ENCODE results near the gene RCAN2.
"Not testable (repeated sequence)": the region's sequence is repeated elsewhere in the genome, so short reads cannot be mapped to it uniquely, and the experiment has no call there.

RCAN2 gene

DNA sequence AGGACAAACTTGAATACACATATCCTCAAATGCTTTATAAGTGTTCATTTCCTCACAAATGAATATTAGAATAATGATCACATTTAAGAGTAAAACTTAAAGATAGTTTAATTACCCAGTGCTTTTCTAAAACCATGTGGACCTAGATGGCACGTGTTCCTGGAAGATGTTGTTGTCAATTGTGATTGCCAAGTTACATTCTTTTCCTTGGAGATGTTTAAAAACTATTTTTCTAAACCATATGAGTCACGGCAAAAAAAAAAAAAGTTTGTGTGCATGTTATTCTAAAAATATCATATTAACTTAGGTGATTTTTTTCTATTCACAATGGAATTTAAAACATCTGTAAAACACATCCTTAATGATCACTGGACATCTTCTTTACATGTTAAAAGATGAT lies 51.1 kb downstream of the RCAN2 start:
- DNase-seq, result no peak

DNA sequence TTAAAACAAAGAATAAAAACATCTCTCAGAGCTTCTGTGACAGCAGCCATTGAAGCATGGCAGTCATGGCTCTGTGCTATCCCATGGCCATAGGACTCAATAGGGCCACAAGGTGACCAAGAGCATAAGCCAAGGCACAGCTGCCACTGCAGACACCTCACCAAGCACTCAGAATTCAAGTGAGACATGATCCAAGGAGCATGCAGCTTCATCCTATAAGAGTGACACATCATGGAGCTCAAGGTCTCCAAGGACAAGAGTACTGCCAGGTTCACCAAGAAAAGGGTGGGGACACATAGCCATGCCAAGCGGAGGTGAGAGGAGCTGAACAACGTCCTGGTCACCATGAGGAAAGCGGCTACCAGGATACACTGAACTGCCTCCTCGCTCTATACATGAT lies 53.0 kb downstream of the RCAN2 start:
- no peak for DNase-seq

DNA sequence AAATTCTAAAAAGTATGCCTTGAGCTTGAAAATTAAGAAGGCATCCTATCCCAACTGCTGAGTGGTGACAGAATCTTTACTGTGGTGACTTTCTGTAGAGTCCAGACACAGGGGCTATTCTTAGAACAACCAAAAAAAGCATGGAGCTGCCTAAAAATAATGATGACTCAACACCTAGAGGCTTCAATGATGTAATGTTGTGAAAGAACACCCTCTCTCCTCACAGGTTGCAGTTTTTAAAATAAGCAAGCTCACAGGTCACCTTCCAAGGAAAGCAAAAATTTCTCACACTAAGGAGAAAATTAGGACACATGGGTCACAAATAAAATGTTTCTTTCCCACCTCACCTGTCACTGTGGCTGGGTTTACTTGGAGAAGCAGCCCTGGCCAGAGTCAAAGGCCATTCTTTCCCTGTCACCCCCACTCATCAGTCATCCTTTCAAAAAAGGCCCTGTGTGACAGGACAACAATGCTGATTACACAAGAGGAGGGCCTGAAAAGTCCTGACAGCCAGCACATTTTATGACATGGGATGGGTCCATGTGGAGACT lies 53.5 kb downstream of the RCAN2 start:
- no peak for DNase-seq

DNA sequence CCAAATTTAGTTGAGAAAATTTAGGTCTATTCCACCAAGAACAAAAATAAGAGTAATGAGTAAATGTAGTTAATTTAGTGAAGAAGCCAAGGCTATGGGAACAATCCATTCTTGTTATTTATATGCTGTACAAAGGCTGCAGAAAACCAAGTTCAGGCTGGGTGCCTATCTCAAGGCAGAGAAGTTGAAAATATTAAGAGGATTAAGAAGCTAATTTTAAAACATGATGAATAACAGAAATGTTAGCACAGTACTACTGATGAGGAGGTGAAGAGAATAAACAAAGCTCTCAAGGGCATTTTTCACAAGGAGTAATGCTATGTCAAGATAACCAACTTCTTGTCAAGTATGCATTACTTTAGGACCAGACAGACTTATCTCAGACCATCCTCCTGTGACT lies 68.6 kb downstream of the RCAN2 start:
- no peak for DNase-seq

DNA sequence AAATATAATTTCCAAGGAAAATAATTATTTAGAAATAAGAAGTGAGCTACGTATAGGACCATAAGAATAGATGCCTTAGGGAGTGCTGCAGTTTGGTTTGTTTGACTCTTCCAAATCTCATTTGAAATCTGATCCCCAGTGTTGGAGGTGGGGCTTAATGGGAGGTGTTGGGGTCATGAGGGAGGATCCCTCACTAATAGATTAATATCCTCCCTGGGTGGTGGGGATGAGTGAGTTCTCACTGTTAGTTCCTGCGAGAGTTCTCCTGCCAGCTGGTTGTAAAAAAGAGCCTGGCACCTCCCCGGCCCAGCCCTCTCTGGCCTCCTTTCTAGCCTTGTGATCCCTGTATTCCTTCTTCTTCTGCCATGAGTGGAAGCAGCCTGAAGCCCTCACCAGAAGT lies 69.3 kb downstream of the RCAN2 start:
- DNase-seq, result no peak

DNA sequence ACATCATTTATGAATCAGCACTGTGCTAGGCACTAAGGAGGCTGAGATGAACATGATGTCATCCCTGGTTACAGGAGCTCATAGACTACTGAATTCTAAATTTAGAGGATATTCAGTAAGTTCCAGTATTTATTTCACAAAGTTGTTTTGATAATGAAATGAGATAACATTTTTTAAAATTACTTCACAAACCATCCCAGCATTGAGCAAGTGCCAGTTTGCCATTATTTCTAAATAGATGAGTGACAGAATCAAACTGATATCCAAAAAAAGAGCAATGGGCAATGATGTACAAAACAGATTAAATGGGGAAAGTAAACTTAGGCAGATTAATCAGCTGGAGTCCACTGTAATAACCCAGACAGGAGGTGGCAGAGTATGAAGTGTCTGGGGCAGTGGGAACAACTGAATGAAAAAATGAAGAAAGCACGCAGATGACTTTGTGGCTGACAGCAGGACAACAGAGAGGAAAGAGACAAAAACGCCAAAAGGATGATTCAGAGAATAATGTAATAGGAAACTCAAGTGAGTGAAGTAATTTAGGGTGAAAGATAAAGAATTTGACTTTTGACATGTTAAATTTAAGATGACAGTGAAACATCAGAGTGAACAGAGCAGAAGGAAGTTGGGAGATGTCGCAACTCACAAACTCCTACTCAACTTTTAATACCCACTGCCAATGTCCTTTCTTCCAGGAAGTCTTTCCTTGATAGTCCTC lies 70.2 kb downstream of the RCAN2 start:
- DNase-seq, result peak; percentile 40 to 53

DNA sequence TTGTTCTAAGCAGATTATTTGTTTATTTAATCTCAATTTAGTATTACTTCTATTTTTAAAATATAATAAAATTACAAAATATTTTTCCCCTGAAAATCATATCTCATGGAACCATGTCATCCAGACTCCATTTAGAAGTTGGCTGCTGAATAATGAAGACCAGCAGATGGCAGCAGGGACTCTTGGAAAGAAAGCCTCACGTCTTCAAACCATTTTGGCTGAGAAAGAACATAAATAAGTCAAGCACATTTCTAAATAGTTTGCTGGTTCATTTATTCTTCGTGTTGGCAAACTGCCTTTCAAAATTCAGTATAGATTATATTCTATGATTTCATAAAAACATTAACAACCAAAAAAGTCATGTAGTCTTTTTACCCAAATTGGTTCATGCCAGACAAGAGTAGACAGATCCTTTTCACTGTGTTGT lies 71.7 kb downstream of the RCAN2 start:
- peak; percentile 75 to 77 for DNase-seq

DNA sequence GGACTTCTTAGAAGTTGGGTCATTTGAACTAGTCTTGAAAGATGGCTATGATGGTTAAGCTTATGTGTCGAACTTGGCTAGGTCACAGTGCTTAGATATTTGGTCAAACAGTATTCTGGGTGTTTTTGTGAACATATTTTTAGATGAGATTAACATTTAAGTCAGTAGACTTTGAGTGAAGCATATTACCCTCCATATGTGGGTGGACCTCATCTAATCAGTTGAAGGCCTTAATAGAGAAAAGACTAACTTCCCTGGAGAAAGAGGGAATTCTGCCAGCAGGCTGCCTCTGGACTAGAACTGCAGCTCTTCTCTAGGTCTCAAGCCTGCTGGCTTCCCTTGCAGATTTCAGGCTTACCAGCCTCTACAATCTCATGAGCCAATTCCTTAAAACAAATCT lies 76.9 kb downstream of the RCAN2 start:
- DNase-seq, result no peak

DNA sequence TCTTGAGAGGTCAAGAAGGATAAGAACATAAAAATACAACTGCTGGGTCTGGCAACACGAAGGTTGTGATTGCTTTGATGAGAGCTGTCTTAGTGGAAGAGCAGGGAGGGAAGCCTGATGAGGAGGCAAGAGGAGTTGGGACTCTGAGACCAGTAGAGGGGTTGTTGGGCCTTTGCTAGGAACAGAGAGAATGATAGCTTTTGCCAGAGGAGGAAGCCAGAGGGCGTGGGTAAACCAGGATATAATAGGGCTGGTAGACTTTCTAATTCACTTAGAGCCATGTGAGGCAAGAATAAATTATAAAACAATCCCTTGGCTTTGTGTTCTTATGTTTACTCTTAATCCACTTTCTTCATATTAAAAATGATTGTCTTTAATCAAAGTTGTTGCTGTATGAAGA lies 78.6 kb downstream of the RCAN2 start:
- DNase-seq, result peak in 1 of 2 donors; percentile 8

DNA sequence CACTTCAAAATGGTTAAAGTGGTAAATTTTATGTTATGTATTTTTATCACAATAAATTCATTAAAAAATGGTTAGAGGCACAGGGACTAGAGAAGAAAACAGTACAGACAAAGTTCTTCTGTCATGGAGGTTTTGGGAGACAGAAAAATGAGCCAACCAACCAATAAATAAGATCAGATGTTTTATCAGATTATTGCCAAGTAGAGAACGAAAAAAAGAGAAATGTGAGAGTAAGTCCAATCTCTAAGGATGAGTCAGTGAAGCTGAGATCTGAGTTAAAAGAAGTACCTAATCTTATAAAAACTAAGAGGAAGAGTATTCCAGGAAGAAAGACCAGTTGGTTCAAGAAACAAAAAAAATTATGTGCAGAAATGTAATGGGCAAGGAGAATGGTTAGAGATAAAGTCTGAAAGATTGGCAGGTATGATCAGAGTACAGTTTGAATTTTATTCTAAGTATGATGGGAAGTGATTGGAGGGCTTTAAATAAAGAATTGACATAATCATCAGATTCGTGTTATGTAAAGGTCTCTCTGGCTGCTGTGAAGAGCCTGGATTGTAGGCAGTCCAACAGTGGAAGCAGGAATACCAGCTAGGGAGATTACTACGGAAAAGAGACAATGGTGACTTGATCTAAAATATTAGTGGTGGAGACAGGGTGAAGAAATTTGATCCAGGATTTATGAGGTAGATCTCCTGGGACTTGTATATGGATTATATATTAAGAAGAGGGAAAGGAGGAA lies 79.6 kb downstream of the RCAN2 start:
- DNase-seq, result no peak

DNA sequence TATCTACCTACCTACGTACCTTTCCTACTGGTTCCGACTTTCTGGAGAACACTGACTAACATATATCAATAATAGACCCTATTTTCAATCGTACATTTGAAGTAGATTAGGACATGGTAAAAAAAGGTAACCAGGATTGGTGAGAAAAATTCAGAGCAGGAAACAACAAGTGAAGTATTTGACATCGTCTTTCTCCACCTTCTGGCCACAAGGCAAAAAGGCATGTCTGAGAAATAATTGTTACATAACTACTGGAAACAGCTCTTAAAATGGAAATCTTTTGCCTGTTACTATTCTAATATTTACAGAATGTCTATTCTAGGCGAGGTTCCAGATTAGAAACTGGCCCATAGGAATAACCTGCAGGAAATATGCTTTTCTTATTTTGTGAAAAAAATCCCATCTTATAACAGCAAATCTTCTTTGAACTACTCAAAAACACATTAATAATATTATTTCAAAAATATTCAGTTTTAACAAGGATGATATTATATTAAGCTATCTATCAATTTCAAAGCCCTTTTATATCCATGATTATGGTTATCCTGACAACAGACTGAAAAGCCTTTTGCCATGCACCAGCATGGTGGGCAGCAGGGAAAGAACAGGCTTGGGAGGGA lies 80.8 kb downstream of the RCAN2 start:
- DNase-seq, result peak; percentile 19 to 63

DNA sequence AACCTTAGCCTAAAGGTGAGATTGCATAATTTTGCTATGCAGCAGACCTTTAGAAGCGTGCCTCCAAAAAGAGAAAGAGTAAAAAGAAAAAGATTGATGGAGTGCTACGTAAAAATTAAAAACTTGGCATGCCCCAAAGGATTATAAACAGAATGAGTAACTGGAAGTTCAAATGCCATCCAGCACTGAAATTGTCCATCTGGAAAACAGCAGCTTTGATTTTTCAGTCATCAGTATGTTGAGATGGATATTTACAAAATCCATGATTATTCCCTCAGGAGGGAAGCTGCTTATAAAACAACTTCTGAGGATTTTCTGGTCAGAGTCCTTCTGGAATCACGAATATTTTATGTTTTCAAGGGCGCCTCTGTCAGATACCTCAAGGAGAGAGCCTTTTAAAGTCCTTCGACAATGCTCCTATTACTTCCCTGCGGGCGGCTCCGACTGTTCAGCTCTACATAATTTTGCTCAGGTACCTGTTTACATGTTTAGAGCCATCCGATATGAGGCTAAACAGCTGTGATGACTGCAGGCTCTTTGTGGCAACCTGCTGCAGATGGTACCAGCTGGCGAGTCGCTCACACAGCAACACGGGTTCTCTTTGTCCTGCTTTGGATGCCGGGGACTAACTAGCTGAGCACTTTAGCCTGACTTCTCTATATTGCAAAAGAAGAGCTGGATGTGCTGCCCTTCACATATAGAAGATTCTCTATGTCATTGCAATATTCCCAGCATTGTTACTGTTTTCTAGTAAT lies 83.3 kb downstream of the RCAN2 start:
- no peak for DNase-seq

DNA sequence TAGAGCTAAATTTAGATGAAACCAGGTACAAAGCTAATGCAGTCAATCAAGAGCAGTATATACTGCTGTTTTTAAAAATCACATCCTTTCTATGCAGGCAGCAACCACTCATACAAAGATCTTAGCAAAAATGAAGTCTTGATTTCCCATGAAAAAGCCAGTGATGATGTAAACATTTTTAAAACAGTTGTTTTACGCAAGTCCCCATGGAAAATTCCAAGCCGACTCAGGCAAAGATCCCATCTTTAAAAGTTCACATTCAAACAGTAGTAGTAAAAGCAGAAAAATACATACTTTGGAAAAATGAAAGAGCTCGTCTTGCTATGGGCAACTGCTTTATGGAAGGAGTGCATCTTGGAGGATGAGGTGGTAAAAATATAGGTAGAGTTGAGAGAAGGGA lies 84.0 kb downstream of the RCAN2 start:
- DNase-seq, result no peak

DNA sequence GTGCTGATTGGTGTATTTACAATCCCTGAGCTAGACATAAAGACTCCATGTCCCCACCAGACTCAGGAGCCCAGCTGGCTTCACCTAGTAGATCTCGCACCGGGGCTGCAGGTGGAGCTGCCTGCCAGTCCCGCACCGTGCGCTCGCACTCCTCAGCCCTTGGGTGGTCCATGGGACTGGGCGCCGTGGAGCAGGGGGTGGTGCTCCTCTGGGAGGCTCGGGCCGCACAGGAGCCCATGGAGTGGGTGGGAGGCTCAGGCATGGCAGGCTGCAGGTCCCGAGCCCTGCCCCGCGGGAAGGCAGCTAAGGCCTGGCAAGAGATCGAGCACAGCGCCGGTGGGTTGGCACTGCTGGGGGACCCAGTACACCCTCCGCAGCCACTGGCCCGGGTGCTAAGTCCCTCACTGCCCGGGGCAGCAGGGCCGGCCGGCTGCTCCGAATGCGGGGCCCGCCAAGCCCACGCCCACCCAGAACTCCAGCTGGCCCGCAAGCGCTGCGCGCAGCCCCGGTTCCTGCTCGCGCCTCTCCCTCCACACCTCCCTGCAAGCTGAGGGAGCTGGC lies 85.5 kb downstream of the RCAN2 start:
- DNase-seq, result not testable (repeated sequence)

DNA sequence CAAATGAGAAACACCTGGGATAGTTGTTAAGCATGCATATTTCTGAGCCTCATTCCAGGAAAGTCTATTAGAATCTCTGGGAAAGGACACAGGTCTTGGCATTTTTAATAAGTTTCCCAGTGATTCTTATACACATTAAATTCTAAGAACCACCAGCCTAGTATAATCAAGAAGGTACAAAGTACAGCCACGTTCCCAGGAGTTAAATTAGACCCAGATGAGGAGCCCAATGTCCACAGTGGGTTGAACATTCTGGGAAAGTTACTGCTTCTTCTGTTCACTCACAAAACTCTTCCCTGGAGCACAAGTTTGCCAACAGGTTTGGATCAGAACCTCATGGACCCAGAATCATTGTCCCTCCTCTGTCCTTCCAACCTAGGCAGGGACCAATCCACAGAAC lies 90.4 kb downstream of the RCAN2 start:
- no peak for DNase-seq

DNA sequence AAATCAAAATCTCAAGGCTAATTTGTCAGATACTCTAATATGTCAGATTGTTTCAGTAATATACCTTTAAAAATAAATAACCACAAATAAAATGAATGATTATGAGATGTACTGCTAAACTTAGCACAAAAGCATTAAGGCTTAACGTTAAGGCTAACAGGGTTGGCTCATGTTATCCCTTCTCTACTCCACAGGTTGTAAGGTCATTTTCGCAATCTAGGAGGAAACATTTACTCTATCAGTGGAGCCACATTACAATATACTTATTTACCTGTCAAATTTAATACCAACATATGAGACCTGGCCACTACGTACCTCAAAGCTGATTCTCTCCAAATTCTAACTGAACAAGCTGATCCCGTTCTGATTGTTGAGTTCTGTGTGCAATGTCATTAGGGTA lies 95.7 kb downstream of the RCAN2 start:
- no peak for DNase-seq

DNA sequence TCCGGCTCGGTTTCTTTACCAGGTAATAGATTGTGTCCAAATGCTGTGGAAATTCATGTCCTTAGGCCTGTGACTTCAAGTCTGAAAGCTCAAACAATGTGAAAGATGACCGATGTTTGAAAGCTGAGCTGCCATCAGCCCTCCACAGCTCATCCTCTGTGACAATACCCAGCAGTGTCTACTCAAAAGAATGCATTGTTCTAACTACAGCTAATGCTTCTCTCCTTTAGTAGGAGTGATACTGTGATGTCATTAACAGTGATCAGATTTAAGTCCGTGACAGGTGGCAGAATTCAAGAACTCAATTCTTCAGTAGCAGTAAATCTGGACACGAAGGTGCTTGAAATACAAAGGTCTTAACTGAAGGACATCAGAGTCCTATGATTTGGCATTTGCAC lies 97.3 kb downstream of the RCAN2 start:
- no peak for DNase-seq

DNA sequence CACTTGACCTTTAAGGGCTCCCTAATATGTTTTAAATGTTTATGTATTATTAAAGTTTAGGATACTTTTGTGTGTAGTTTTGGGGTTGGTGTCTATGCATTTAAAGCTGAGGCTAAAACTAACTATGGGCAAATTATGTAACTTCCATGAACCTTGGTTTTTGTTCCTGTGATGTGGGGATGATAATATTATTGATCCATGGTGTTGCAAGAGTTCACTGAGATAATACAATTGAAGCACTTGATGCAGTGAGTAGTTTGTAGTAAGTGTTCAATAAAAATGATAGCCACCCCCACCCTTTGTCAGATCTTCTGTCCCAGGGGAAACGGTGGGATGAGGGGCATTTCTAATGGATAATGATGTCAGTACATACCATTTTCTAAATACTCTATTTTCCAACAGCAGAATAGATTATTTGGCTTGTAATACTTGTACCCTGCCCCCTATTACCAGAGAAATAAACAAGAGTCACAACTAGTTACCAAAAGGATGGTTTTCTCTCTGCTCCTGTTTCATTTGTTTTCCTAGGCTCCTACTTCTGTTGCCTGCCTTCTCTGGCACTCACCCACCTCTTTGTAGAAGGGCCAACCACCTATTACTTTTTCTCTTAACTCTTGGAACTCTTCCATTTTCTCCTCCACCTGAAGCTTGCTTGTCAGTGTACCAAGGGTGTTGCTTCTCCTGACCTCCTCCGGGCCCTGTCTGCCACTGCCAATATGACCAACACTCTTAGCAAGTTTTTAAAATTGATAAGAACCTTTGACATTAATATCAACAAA lies 97.9 kb downstream of the RCAN2 start:
- DNase-seq, result no peak

DNA sequence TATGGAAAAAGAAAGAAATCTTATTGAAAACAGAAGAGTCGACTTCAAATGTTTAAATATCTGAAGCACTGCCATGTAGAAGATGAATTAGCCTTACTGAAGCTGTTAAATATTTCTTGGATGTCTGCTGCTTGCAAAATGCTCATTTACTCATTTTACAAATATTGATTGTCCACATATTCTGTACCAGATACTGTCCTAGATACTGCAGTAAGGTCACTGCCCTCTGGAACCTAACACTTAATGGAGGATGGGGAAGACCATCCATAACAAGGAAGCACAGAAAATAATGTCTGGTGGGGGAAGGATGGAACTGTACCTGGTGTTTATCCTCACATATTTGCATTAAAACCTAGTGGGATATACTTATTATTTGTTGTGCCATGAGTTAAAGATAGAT lies 99.0 kb downstream of the RCAN2 start:
- DNase-seq, result no peak

DNA sequence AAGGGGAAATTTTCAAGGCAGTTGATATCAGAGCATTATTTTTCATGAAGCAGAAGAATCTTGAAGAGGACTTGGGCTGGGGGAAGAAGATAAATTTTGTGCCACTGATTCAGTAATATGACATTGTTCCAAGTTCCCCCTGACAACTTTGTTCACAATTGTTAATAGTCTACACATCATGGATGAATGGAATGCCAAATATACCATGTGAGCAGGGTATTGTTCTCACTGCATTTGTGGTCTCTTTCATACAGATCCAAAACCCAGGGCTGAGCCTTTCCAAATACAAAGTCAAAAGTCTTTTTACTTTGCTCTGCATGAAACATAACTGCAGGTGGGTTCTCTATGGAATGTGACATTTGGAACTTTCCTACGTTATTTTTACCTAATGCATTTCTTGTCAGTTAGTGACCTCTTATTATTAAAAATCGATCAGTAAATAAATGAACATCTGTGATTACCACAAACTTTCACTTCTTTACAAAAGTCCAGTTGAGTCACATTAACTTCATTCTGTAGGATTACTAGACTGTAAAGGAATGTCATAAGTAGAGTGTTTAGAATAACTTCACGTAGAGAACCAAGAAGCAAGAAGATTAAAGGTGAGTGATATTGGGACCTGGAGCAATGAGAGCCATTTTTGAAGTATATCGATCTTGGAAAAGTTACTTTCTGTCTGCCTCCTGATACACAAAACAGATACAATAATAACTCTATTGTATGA lies 100.9 kb downstream of the RCAN2 start:
- DNase-seq, result no peak

DNA sequence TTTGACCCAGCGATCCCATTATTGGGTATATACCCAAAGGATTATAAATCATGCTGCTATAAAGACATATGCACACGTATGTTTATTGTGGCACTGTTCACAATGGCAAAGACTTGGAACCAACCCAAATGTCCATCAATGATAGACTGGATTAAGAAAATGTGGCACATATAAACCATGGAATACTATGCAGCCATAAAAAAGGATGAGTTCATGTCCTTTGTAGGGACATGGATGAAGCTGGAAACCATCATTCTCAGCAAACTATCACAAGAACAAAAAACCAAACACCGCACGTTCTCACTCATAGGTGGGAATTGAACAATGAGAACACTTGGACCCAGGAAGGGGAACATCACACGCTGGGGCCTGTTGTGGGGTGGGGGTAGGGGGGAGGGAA lies 103.5 kb downstream of the RCAN2 start:
- DNase-seq, result not testable (repeated sequence)

Measured in inflammatory macrophage (primary cell).